Right forelimb (tissue), 1 donor: ENCODE measurements around the gene SNAI3.

Experiments
- DNase-seq: peaks from one replicate; pipeline ENCODE4 v3.0.0-alpha.2; 2018

Gene SNAI3

GRCh38 chr16:88665148-88665547 is 21.2 kb downstream of the SNAI3 start:
- DNase-seq = no peak

GRCh38 chr16:88662843-88663606 is 23.3 kb downstream of the SNAI3 start, which contains the start of gene MVD:
MVD (minus strand) TSS chr16:88663091; CDS start chr16:88663080, 11 bp downstream.
- DNase-seq = peak; percentile 98

GRCh38 chr16:88662222-88662842 is 24.0 kb downstream of the SNAI3 start:
- DNase-seq = no peak

- no peak for DNase-seq
Measured at GRCh38 chr16:88661468-88661867, 24.8 kb downstream of the SNAI3 start.

GRCh38 chr16:88659160-88659559 is 27.1 kb downstream of the SNAI3 start:
- no peak for DNase-seq

GRCh38 chr16:88658714-88659113 is 27.6 kb downstream of the SNAI3 start:
- DNase-seq = no peak

GRCh38 chr16:88657371-88657770 is 28.9 kb downstream of the SNAI3 start:
- no peak for DNase-seq

GRCh38 chr16:88656291-88656980 is 29.9 kb downstream of the SNAI3 start:
- DNase-seq = no peak

GRCh38 chr16:88655733-88656281 is 30.5 kb downstream of the SNAI3 start:
- no peak for DNase-seq

GRCh38 chr16:88655053-88655732 is 31.1 kb downstream of the SNAI3 start:
- DNase-seq = no peak

- DNase-seq = no peak
Measured at GRCh38 chr16:88654363-88655052, 31.8 kb downstream of the SNAI3 start.

- DNase-seq = no peak
Measured at GRCh38 chr16:88653596-88654362, 32.5 kb downstream of the SNAI3 start.

- no peak for DNase-seq
Measured at GRCh38 chr16:88653101-88653500, 33.2 kb downstream of the SNAI3 start.

- DNase-seq = no peak
Measured at GRCh38 chr16:88652762-88653063, 33.6 kb downstream of the SNAI3 start.

- DNase-seq = no peak
Measured at GRCh38 chr16:88651989-88652761, 34.1 kb downstream of the SNAI3 start.

GRCh38 chr16:88651276-88651988 is 34.9 kb downstream of the SNAI3 start:
- no peak for DNase-seq

- DNase-seq = peak; percentile 82
Measured at GRCh38 chr16:88650749-88651275, 35.5 kb downstream of the SNAI3 start, which contains the start of gene CYBA. CYBA (minus strand) TSS chr16:88651053; CDS start chr16:88651013, 40 bp downstream.

GRCh38 chr16:88649924-88650748 is 36.2 kb downstream of the SNAI3 start:
- DNase-seq = no peak
